Mesothelial cell of epicardium (in vitro differentiated cells): ENCODE data around the gene FXN. TPM values are rescaled to one million over a fixed set of nuclear protein-coding genes. Genes with fewer than 3 reads are reported as not detected.
"Not testable (repeated sequence)": the region's sequence is repeated elsewhere in the genome, so short reads cannot be mapped to it uniquely, and the experiment has no call there.

Experiments
- DNase-seq, 2 experiments: peaks; one replicate each; pipeline ENCODE4 v3.0.0; 2021; ENCODE audit warnings: low spot score in 2 of 2; ENCODE audit not compliant: unreplicated experiment in 2 of 2
- H3K27ac Mint-ChIP-seq: 2 replicates; pipeline ENCODE4 v1.8.0; 2021; ENCODE audit warnings: mixed read lengths
- H3K27me3 Mint-ChIP-seq: 2 replicates; pipeline ENCODE4 v1.8.0; 2021; ENCODE audit warnings: low read depth, mixed read lengths
- H3K36me3 Mint-ChIP-seq: 2 replicates; pipeline ENCODE4 v1.8.0; 2021; ENCODE audit warnings: mixed read lengths
- H3K4me1 Mint-ChIP-seq: 2 replicates; pipeline ENCODE4 v1.8.0; 2021; ENCODE audit warnings: mixed read lengths
- H3K4me3 Mint-ChIP-seq: 2 replicates; pipeline ENCODE4 v1.8.0; 2021; ENCODE audit warnings: mild to moderate bottlenecking, moderate library complexity, mixed read lengths
- H3K9me3 Mint-ChIP-seq: 2 replicates; pipeline ENCODE4 v1.8.0; 2021; ENCODE audit warnings: mixed read lengths
- total RNA-seq: library from RNA; stranded (reverse); gene quantifications from 3 replicates; pipeline ENCODE4 v1.2.1, GENCODE V29; 2021
- TF ChIP-seq, protein P1 (sequence below): fragments of 200-600 bp; sonication (generic); IDR thresholded peaks from one replicate; pipeline ENCODE4 v1.5.0; 2021; ENCODE audit warnings: antibody characterized with exemption; ENCODE audit not compliant: unreplicated experiment

Gene FXN
- total RNA-seq: 20.7 to 22.4 TPM (median 20.8 TPM) in 3 replicates

DNA sequence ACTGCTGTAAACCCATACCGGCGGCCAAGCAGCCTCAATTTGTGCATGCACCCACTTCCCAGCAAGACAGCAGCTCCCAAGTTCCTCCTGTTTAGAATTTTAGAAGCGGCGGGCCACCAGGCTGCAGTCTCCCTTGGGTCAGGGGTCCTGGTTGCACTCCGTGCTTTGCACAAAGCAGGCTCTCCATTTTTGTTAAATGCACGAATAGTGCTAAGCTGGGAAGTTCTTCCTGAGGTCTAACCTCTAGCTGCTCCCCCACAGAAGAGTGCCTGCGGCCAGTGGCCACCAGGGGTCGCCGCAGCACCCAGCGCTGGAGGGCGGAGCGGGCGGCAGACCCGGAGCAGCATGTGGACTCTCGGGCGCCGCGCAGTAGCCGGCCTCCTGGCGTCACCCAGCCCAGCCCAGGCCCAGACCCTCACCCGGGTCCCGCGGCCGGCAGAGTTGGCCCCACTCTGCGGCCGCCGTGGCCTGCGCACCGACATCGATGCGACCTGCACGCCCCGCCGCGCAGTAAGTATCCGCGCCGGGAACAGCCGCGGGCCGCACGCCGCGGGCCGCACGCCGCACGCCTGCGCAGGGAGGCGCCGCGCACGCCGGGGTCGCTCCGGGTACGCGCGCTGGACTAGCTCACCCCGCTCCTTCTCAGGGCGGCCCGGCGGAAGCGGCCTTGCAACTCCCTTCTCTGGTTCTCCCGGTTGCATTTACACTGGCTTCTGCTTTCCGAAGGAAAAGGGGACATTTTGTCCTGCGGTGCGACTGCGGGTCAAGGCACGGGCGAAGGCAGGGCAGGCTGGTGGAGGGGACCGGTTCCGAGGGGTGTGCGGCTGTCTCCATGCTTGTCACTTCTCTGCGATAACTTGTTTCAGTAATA, at the start of gene FXN:
TSS of gene FXN (plus strand) at position 315 of the 871 bp plus-strand sequence. CDS start at position 346, 31 bp downstream.
- Mint-ChIP-seq H3K27ac (peak within 1 kb of the TSS; percentile 98), H3K9me3 (no peaks in the 10 kb centered on the region), H3K27me3 (no peaks in the 10 kb centered on the region), H3K4me3 (peak within 1 kb of the TSS; percentile 97), H3K36me3 (no peaks in the 10 kb centered on the region), H3K4me1 (peaks cover 11% of the 10 kb centered on the region)
- peak; percentile 67 to 88 for DNase-seq
- TF ChIP-seq, protein P1, sequence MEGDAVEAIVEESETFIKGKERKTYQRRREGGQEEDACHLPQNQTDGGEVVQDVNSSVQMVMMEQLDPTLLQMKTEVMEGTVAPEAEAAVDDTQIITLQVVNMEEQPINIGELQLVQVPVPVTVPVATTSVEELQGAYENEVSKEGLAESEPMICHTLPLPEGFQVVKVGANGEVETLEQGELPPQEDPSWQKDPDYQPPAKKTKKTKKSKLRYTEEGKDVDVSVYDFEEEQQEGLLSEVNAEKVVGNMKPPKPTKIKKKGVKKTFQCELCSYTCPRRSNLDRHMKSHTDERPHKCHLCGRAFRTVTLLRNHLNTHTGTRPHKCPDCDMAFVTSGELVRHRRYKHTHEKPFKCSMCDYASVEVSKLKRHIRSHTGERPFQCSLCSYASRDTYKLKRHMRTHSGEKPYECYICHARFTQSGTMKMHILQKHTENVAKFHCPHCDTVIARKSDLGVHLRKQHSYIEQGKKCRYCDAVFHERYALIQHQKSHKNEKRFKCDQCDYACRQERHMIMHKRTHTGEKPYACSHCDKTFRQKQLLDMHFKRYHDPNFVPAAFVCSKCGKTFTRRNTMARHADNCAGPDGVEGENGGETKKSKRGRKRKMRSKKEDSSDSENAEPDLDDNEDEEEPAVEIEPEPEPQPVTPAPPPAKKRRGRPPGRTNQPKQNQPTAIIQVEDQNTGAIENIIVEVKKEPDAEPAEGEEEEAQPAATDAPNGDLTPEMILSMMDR: peak; percentile 96

DNA sequence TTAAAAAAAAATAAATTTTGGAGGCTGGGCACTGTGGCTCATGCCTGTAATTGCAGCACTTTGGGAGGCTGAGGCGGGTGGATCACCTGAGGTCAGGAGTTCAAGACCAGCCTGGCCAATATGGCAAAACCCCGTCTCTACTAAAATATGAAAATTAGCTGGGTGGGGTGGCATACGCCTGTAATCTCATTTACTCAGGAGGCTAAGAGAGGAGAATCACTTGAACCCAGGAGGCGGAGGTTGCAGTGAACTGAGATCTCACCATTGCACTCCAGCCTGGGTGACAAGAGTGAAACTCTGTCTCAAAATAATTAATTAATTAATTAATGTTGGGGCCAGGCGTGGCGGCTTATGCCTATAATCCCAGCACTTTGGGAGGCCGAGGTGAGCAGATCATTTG, 48.6 kb upstream of the FXN start:
- not testable (repeated sequence) for H3K4me3 Mint-ChIP-seq, DNase-seq, H3K9me3 Mint-ChIP-seq, H3K36me3 Mint-ChIP-seq, H3K27ac Mint-ChIP-seq, H3K4me1 Mint-ChIP-seq, H3K27me3 Mint-ChIP-seq

DNA sequence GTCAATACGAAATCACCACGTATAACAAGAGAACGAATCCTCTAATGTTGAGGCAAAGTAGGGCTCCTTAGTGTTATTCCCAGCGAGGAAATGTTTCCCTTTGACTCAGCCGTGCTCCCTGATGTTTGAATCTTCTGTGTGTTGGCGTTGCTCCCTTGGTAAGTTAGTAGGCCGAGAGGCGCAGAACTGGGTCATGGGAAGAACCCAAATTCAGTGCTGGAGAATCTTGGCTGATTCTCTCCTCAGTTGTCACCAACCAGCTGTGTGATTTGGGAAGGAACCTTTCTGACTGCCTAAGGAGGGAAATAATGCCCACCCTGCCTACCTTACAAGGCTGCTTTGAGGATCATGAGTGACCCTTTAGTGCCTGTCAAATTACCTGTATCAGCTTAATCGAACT, 44.1 kb upstream of the FXN start:
- Mint-ChIP-seq H3K27me3 (no peaks in the 10 kb centered on the region), H3K9me3 (no peaks in the 10 kb centered on the region), H3K4me3 (no peak overlapping the region), H3K4me1 (no peaks in the 10 kb centered on the region), H3K36me3 (no peaks in the 10 kb centered on the region), H3K27ac (no peak overlapping the region)
- TF ChIP-seq, protein P1: no peak
- no peak for DNase-seq

DNA sequence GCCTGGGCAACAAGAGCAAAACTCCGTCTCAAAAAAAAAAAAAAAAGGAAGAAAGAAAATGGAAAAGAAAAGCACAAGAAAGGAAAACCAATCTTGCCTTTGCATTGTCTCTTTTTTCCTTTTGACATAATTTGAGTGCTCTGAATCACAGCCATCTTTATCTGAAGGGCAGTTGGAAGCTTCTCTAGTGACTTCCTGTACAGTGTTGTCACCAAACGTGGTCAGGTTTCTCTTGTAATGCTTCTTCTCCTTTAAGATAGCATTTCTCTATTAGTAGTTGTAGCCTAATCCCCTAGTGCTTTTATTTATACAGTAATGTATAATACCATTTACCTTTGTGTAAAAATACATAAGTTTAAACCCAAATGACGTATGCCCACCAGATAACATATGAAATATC, 39.8 kb upstream of the FXN start:
- peaks cover 8% of the 10 kb centered on the region for H3K27me3 Mint-ChIP-seq
- no peak overlapping the region for H3K27ac Mint-ChIP-seq
- H3K36me3 Mint-ChIP-seq: no peaks in the 10 kb centered on the region
- H3K9me3 Mint-ChIP-seq: no peaks in the 10 kb centered on the region
- peaks cover 3% of the 10 kb centered on the region for H3K4me1 Mint-ChIP-seq
- H3K4me3 Mint-ChIP-seq: no peak overlapping the region
- DNase-seq: no peak
- TF ChIP-seq, protein P1: no peak

DNA sequence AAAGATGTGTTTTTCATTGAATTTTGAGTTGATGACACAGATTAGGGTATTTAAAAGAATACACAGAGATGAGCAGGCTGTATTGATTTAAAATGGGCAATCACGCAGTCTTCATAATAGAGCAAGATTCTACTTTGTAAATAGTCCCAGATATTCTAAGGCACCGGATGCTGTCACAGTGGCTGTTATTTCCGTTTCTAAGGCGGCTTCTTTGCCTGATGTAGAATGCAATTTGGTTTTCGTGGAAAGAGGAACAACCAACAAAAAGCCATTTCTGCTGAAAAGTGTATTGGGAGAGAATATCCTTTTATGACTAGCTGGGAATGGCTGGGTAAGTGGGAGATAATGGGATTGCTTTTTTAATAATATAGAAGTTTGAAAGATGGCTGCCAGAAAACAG, 39.1 kb upstream of the FXN start:
- TF ChIP-seq, protein P1: no peak
- H3K4me1 Mint-ChIP-seq: peaks cover 3% of the 10 kb centered on the region
- DNase-seq: no peak

DNA sequence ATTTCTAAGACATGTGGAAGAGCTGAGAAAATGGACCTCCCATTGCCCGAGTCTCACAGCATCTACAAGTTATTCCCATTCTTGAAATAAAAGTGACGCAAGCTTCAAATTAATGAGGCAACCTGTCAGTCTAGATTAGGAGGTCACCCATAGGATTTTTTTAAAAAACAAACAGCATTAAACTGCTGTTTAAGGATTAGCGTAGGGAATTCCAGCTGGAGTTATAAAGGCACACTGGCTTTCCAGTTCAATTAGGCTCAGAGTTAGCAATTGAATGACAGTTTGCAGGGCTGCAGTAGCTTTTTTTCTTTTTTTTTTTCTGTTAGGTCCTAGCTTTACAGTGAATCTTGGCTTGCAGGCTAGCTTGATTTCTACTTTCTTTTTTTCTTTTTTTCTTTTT, 37.9 kb upstream of the FXN start:
- Mint-ChIP-seq H3K9me3 (no peaks in the 10 kb centered on the region), H3K36me3 (no peaks in the 10 kb centered on the region), H3K27me3 (peaks cover 8% of the 10 kb centered on the region), H3K4me3 (no peak overlapping the region), H3K27ac (no peak overlapping the region), H3K4me1 (peaks cover 3% of the 10 kb centered on the region)
- DNase-seq: no peak
- TF ChIP-seq, protein P1: no peak

More for the DNA sequence above, 39.1 kb upstream of the FXN start:
- Mint-ChIP-seq H3K36me3 (no peaks in the 10 kb centered on the region), H3K9me3 (no peaks in the 10 kb centered on the region), H3K27me3 (peaks cover 8% of the 10 kb centered on the region), H3K27ac (no peak overlapping the region), H3K4me3 (no peak overlapping the region)
